ENCODE data around the gene SLC38A6.

SLC38A6 gene

DNA sequence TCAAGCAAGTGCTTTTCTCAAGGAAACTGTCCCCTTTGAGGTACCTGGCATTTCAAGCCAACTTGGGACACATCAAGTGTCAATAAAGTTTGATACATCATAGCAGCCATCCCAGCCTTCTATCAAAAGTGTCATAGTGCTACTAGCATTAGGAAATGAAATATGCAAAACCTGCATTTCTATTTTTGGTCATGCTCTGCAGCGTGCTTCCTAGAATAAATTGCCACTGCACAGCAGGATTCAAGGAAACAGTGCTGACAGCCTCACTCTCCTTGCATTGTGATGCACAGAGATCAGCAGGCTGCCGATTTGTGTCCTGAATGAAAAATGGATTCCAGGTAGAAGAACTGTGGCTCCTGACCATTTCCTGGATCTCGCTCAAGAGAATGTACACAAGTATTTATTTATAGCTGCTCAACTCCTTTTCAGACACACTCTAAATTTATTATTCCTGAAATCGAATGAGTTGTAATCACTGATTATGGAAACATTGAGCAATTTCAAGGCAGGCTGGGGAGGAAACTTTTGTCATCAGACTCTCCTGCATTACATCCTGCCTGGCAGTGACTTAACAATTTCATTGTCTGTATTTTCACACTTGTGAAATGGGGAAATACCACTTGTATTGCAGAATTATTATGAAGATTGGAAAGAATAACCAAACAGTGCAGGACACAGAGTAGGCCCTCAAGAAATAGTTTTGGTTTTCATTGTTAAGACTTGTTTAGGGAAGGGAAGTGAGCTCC lies 120.9 kb downstream of the SLC38A6 start:
- DNase-seq (ENCODE audit: low read depth in 4 of 4, low spot score in 1 of 4): no peak

All from stimulated activated CD4-positive, alpha-beta T cell treated with anti-CD3 and anti-CD28 coated beads, Interleukin-1b, Interleukin-23, amount 100 ng/mL, for 24 hours (primary cell).